DOHH2 (cell line): ENCODE results near the gene ACSL1.
"Not testable (repeated sequence)": the region's sequence is repeated elsewhere in the genome, so short reads cannot be mapped to it uniquely, and the experiment has no call there.

Source experiments
- H3F3A ChIP-seq: fragments of 200-600 bp; sonication (generic), shearing (Covaris generic); 2 replicates; pipeline ENCODE4 v1.6.0; 2016; ENCODE audit warnings: antibody characterized with exemption, mild to moderate bottlenecking; ENCODE audit not compliant: control insufficient read depth, insufficient read depth
- H3K27ac ChIP-seq: fragments of 200-600 bp; sonication (generic); 2 replicates; pipeline ENCODE4 v1.5.1; 2014; ENCODE audit warnings: low read depth, mild to moderate bottlenecking, low read length, moderate library complexity
- H3K27me3 ChIP-seq: fragments of 200-600 bp; sonication (generic); 2 replicates; pipeline ENCODE4 v1.6.1; 2014; ENCODE audit warnings: mild to moderate bottlenecking, low read length, mixed read lengths; ENCODE audit not compliant: control insufficient read depth
- H3K36me3 ChIP-seq: fragments of 200-600 bp; sonication (generic); 2 replicates; pipeline ENCODE4 v1.6.1; 2014; ENCODE audit warnings: mild to moderate bottlenecking, low read length, moderate library complexity, mixed read lengths; ENCODE audit not compliant: control insufficient read depth
- H3K4me1 ChIP-seq: fragments of 200-600 bp; sonication (generic); 2 replicates; pipeline ENCODE4 v1.6.1; 2014; ENCODE audit warnings: mild to moderate bottlenecking, low read length, mixed read lengths; ENCODE audit not compliant: control insufficient read depth
- H3K4me2 ChIP-seq: fragments of 200-600 bp; sonication (generic); 2 replicates; pipeline ENCODE4 v1.6.0; 2014; ENCODE audit warnings: mild to moderate bottlenecking, low read length, moderate library complexity
- H3K4me3 ChIP-seq: fragments of 200-600 bp; sonication (generic); 2 replicates; pipeline ENCODE4 v1.5.1; 2014; ENCODE audit warnings: mild to moderate bottlenecking, low read length, mixed read lengths
- H3K79me2 ChIP-seq: fragments of 200-600 bp; sonication (generic); 2 replicates; pipeline ENCODE4 v1.6.1; 2014; ENCODE audit warnings: mild to moderate bottlenecking, low read length, mixed read lengths; ENCODE audit not compliant: control insufficient read depth
- H3K9me2 ChIP-seq: fragments of 200-600 bp; sonication (generic); replicated peaks from 2 replicates; pipeline ENCODE4 v1.6.1; 2014; ENCODE audit warnings: mild to moderate bottlenecking, low read length, mixed read lengths; ENCODE audit not compliant: control insufficient read depth
- H3K9me3 ChIP-seq: fragments of 200-600 bp; sonication (generic); 2 replicates; pipeline ENCODE4 v1.6.1; 2014; ENCODE audit warnings: antibody characterized with exemption, low read length, mixed read lengths; ENCODE audit not compliant: control insufficient read depth, insufficient read depth
- H4K20me1 ChIP-seq: fragments of 200-600 bp; sonication (generic); 2 replicates; pipeline ENCODE4 v1.6.0; 2014; ENCODE audit warnings: low read depth, mild to moderate bottlenecking, antibody characterized with exemption, low read length, moderate library complexity; ENCODE audit not compliant: control insufficient read depth, insufficient read depth
- CTCF ChIP-seq: fragments of 200-600 bp; sonication (generic); IDR thresholded peaks from one replicate; pipeline ENCODE4 v1.5.1; 2014; ENCODE audit warnings: antibody characterized with exemption, mild to moderate bottlenecking, low read depth, low read length; ENCODE audit not compliant: poor library complexity, severe bottlenecking
- EZH2phosphoT487 ChIP-seq: fragments of 200-600 bp; sonication (generic); IDR thresholded peaks from 2 replicates; pipeline ENCODE4 v1.6.1; 2017; ENCODE audit warnings: borderline replicate concordance, mild to moderate bottlenecking, antibody characterized with exemption, low read length, moderate library complexity, mixed read lengths

Gene ACSL1

GRCh38 chr4:184845367-184846021, 19.7 kb upstream of the ACSL1 start:
- H3K36me3 ChIP-seq = no peaks in the 10 kb centered on the region
- no peaks in the 10 kb centered on the region for H3K79me2 ChIP-seq
- H3K27me3 ChIP-seq = peaks cover 25% of the 10 kb centered on the region
- H3K4me3 ChIP-seq = no peak overlapping the region
- H3K4me1 ChIP-seq = peaks cover 5% of the 10 kb centered on the region
- no peaks in the 10 kb centered on the region for H3K9me3 ChIP-seq
- TF ChIP-seq EZH2phosphoT487 = no peak
- TF ChIP-seq CTCF = no peak
- H3F3A ChIP-seq = 0 out of 2 replicates have a peak, but pooled peaks cover under 1% of the 10 kb centered on the region
- H3K9me2 ChIP-seq = no peaks in the 10 kb centered on the region
- no peak overlapping the region for H3K4me2 ChIP-seq
- no peak overlapping the region for H3K27ac ChIP-seq
- H4K20me1 ChIP-seq = no peaks in the 10 kb centered on the region

GRCh38 chr4:184844742-184845141, 19.0 kb upstream of the ACSL1 start:
- no peak overlapping the region for H3K4me2 ChIP-seq

GRCh38 chr4:184843984-184844554, 18.3 kb upstream of the ACSL1 start:
- no peak overlapping the region for H3K4me2 ChIP-seq

More at GRCh38 chr4:184844742-184845141, 19.0 kb upstream of the ACSL1 start:
- H3K36me3 ChIP-seq = no peaks in the 10 kb centered on the region
- no peaks in the 10 kb centered on the region for H3K9me3 ChIP-seq
- H3K4me1 ChIP-seq = no peaks in the 10 kb centered on the region
- no peaks in the 10 kb centered on the region for H4K20me1 ChIP-seq
- H3K4me3 ChIP-seq = no peak overlapping the region
- H3K9me2 ChIP-seq = no peaks in the 10 kb centered on the region
- peaks cover 20% of the 10 kb centered on the region for H3K27me3 ChIP-seq
- no peak overlapping the region for H3K27ac ChIP-seq
- no peak for TF ChIP-seq CTCF
- no peak for TF ChIP-seq EZH2phosphoT487
- no peaks in the 10 kb centered on the region for H3K79me2 ChIP-seq
- H3F3A ChIP-seq = no peaks in the 10 kb centered on the region

GRCh38 chr4:184839075-184839399, 13.3 kb upstream of the ACSL1 start:
- H3K4me2 ChIP-seq, H3K36me3 ChIP-seq, H3K4me1 ChIP-seq, H4K20me1 ChIP-seq, H3K9me2 ChIP-seq, H3K4me3 ChIP-seq, H3K27ac ChIP-seq, H3K79me2 ChIP-seq, H3F3A ChIP-seq, H3K9me3 ChIP-seq: not testable (repeated sequence)
- H3K27me3 ChIP-seq = peaks cover 11% of the 10 kb centered on the region

More at GRCh38 chr4:184843984-184844554, 18.3 kb upstream of the ACSL1 start:
- no peaks in the 10 kb centered on the region for H3F3A ChIP-seq
- H3K27me3 ChIP-seq = peaks cover 17% of the 10 kb centered on the region
- H3K27ac ChIP-seq = no peak overlapping the region
- no peaks in the 10 kb centered on the region for H3K4me1 ChIP-seq
- H3K79me2 ChIP-seq = no peaks in the 10 kb centered on the region
- no peak for TF ChIP-seq EZH2phosphoT487
- no peak for TF ChIP-seq CTCF
- no peaks in the 10 kb centered on the region for H3K36me3 ChIP-seq
- H4K20me1 ChIP-seq = no peaks in the 10 kb centered on the region
- H3K9me2 ChIP-seq = no peaks in the 10 kb centered on the region
- no peaks in the 10 kb centered on the region for H3K9me3 ChIP-seq
- H3K4me3 ChIP-seq = no peak overlapping the region
